Measurements from ENCODE around the gene POPDC2.

Gene POPDC2

GRCh38 chr3:119619094-119619493, 41.3 kb downstream of the POPDC2 start:
- no peak for DNase-seq (ENCODE audit: low spot score)
- no peak for TF ChIP-seq CTCF (IDR thresholded peaks at IDR 0.05; ENCODE audit: extremely low read depth, insufficient read depth, missing control alignments)
- in situ Hi-C loops (cut with MboI; ENCODE audit: low pct_unique_long_range_greater_than_20kb, low sequenced_read_pairs, unreplicated experiment) = no loop called here

GRCh38 chr3:119616056-119616455, 44.3 kb downstream of the POPDC2 start:
- no peak for DNase-seq (ENCODE audit: low spot score)
- TF ChIP-seq CTCF (IDR thresholded peaks at IDR 0.05; ENCODE audit: extremely low read depth, insufficient read depth, missing control alignments) = no peak
- in situ Hi-C loops (cut with MboI; ENCODE audit: low pct_unique_long_range_greater_than_20kb, low sequenced_read_pairs, unreplicated experiment) = no loop called here

GRCh38 chr3:119613872-119614271, 46.5 kb downstream of the POPDC2 start:
- no peak for TF ChIP-seq CTCF (IDR thresholded peaks at IDR 0.05; ENCODE audit: extremely low read depth, insufficient read depth, missing control alignments)
- in situ Hi-C loops (cut with MboI; ENCODE audit: low pct_unique_long_range_greater_than_20kb, low sequenced_read_pairs, unreplicated experiment) = no loop called here
- no peak for DNase-seq (ENCODE audit: low spot score)

GRCh38 chr3:119613201-119613600, 47.2 kb downstream of the POPDC2 start:
- in situ Hi-C loops (cut with MboI; ENCODE audit: low pct_unique_long_range_greater_than_20kb, low sequenced_read_pairs, unreplicated experiment) = no loop called here
- no peak for TF ChIP-seq CTCF (IDR thresholded peaks at IDR 0.05; ENCODE audit: extremely low read depth, insufficient read depth, missing control alignments)
- DNase-seq (ENCODE audit: low spot score) = no peak

GRCh38 chr3:119611664-119612063, 48.7 kb downstream of the POPDC2 start:
- no peak for DNase-seq (ENCODE audit: low spot score)
- in situ Hi-C loops (cut with MboI; ENCODE audit: low pct_unique_long_range_greater_than_20kb, low sequenced_read_pairs, unreplicated experiment) = no loop called here
- TF ChIP-seq CTCF (IDR thresholded peaks at IDR 0.05; ENCODE audit: extremely low read depth, insufficient read depth, missing control alignments) = no peak

GRCh38 chr3:119609301-119609700, 51.1 kb downstream of the POPDC2 start:
- TF ChIP-seq CTCF (IDR thresholded peaks at IDR 0.05; ENCODE audit: extremely low read depth, insufficient read depth, missing control alignments) = no peak
- in situ Hi-C loops (cut with MboI; ENCODE audit: low pct_unique_long_range_greater_than_20kb, low sequenced_read_pairs, unreplicated experiment) = no loop called here

GRCh38 chr3:119608405-119609000, 51.9 kb downstream of the POPDC2 start:
- in situ Hi-C loops (cut with MboI; ENCODE audit: low pct_unique_long_range_greater_than_20kb, low sequenced_read_pairs, unreplicated experiment) = no loop called here
- TF ChIP-seq CTCF (IDR thresholded peaks at IDR 0.05; ENCODE audit: extremely low read depth, insufficient read depth, missing control alignments) = no peak

More at GRCh38 chr3:119609301-119609700, 51.1 kb downstream of the POPDC2 start:
- no peak for DNase-seq (ENCODE audit: low spot score)

More at GRCh38 chr3:119608405-119609000, 51.9 kb downstream of the POPDC2 start:
- no peak for DNase-seq (ENCODE audit: low spot score)

All from GM13977 (cell line).